ENCODE data around the gene KIF17. TPM values are rescaled to one million over a fixed set of nuclear protein-coding genes. Genes with fewer than 3 reads are reported as not detected.

Gene KIF17
- total RNA-seq, 1 donor from 2014 or later, result not detected

- H3K4me1 Mint-ChIP-seq, result peaks cover 14% of the 10 kb centered on the region
Measured at GRCh38 chr1:20731057-20731991, 13.5 kb upstream of the KIF17 start.

DNA sequence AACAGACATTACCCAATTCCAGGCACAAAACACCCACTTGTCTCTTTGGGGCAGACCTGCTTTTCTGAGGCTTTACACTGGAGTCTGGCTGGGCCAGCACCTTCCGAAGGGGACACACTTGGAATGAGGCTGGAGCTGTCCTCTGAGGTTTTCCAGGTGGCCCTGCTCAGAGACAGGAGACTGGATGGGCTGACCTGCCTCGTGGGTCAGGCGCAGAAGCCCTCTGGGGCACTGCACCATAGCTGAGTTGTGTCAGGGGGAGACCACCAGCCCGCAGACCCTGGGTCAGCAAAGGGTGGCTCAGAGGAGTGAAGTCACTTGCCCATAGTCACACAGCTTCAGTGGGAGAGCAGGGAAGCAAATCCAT, 12.9 kb upstream of the KIF17 start:
- Mint-ChIP-seq H3K4me1 (peaks cover 14% of the 10 kb centered on the region), H3K27me3 (peaks cover 37% of the 10 kb centered on the region), H3K27ac (no peak overlapping the region), H3K36me3 (ENCODE audit: low read depth) (no peaks in the 10 kb centered on the region), H3K9me3 (no peaks in the 10 kb centered on the region), H3K4me3 (peak overlapping the region; percentile 81)
- intact Hi-C loops (cut with micrococcal nuclease), result loop anchor here (10.0 kb wide), 1 partner anchor 564 kb away; the partner anchor contains the start of gene ECE1
- DNase-seq, result peak; percentile 56

More at GRCh38 chr1:20731057-20731991, 13.5 kb upstream of the KIF17 start:
- Mint-ChIP-seq H3K36me3 (ENCODE audit: low read depth) (no peaks in the 10 kb centered on the region), H3K4me3 (peak overlapping the region; percentile 81), H3K9me3 (no peaks in the 10 kb centered on the region), H3K27me3 (peaks cover 37% of the 10 kb centered on the region), H3K27ac (peak overlapping the region; percentile 66)
- intact Hi-C loops (cut with micrococcal nuclease), result loop anchor here (10.0 kb wide), 1 partner anchor 563 kb away; the partner anchor contains the start of gene ECE1
- peak; percentile 67 for DNase-seq

GRCh38 chr1:20729990-20730689, 12.3 kb upstream of the KIF17 start:
- no peak overlapping the region for H3K27ac Mint-ChIP-seq
- no peaks in the 10 kb centered on the region for H3K36me3 Mint-ChIP-seq (ENCODE audit: low read depth)
- H3K4me1 Mint-ChIP-seq, result peaks cover 14% of the 10 kb centered on the region
- H3K27me3 Mint-ChIP-seq, result peaks cover 37% of the 10 kb centered on the region
- peak overlapping the region; percentile 47 for H3K4me3 Mint-ChIP-seq
- no peak for DNase-seq
- H3K9me3 Mint-ChIP-seq, result no peaks in the 10 kb centered on the region
- intact Hi-C loops (cut with micrococcal nuclease), result loop anchor here (10.0 kb wide), 1 partner anchor 565 kb away; the partner anchor contains the start of gene ECE1

GRCh38 chr1:20729155-20729931, 11.5 kb upstream of the KIF17 start:
- DNase-seq, result no peak
- H3K27me3 Mint-ChIP-seq, result peaks cover 37% of the 10 kb centered on the region

GRCh38 chr1:20728371-20729154, 10.8 kb upstream of the KIF17 start:
- Mint-ChIP-seq H3K4me1 (peaks cover 14% of the 10 kb centered on the region), H3K27me3 (peaks cover 37% of the 10 kb centered on the region), H3K4me3 (no peak overlapping the region), H3K36me3 (ENCODE audit: low read depth) (no peaks in the 10 kb centered on the region), H3K27ac (no peak overlapping the region), H3K9me3 (no peaks in the 10 kb centered on the region)
- intact Hi-C loops (cut with micrococcal nuclease), result no loop called here
- no peak for DNase-seq

More at GRCh38 chr1:20729155-20729931, 11.5 kb upstream of the KIF17 start:
- intact Hi-C loops (cut with micrococcal nuclease), result no loop called here
- H3K27ac Mint-ChIP-seq, result no peak overlapping the region
- H3K4me3 Mint-ChIP-seq, result no peak overlapping the region
- H3K4me1 Mint-ChIP-seq, result peaks cover 14% of the 10 kb centered on the region
- H3K9me3 Mint-ChIP-seq, result no peaks in the 10 kb centered on the region
- no peaks in the 10 kb centered on the region for H3K36me3 Mint-ChIP-seq (ENCODE audit: low read depth)

- Mint-ChIP-seq H3K4me1 (peaks cover 8% of the 10 kb centered on the region), H3K4me3 (no peak overlapping the region), H3K27me3 (peaks cover 35% of the 10 kb centered on the region), H3K27ac (no peak overlapping the region), H3K36me3 (ENCODE audit: low read depth) (no peaks in the 10 kb centered on the region), H3K9me3 (no peaks in the 10 kb centered on the region)
- DNase-seq, result peak; percentile 53
- intact Hi-C loops (cut with micrococcal nuclease), result no loop called here
Measured at GRCh38 chr1:20727746-20728316, 10.0 kb upstream of the KIF17 start.

GRCh38 chr1:20726932-20727745, 9.3 kb upstream of the KIF17 start:
- no peak overlapping the region for H3K27ac Mint-ChIP-seq
- peaks cover 5% of the 10 kb centered on the region for H3K4me1 Mint-ChIP-seq
- DNase-seq, result no peak
- H3K36me3 Mint-ChIP-seq (ENCODE audit: low read depth), result no peaks in the 10 kb centered on the region
- H3K4me3 Mint-ChIP-seq, result no peak overlapping the region
- H3K27me3 Mint-ChIP-seq, result peaks cover 33% of the 10 kb centered on the region
- H3K9me3 Mint-ChIP-seq, result no peaks in the 10 kb centered on the region
- intact Hi-C loops (cut with micrococcal nuclease), result no loop called here

DNA sequence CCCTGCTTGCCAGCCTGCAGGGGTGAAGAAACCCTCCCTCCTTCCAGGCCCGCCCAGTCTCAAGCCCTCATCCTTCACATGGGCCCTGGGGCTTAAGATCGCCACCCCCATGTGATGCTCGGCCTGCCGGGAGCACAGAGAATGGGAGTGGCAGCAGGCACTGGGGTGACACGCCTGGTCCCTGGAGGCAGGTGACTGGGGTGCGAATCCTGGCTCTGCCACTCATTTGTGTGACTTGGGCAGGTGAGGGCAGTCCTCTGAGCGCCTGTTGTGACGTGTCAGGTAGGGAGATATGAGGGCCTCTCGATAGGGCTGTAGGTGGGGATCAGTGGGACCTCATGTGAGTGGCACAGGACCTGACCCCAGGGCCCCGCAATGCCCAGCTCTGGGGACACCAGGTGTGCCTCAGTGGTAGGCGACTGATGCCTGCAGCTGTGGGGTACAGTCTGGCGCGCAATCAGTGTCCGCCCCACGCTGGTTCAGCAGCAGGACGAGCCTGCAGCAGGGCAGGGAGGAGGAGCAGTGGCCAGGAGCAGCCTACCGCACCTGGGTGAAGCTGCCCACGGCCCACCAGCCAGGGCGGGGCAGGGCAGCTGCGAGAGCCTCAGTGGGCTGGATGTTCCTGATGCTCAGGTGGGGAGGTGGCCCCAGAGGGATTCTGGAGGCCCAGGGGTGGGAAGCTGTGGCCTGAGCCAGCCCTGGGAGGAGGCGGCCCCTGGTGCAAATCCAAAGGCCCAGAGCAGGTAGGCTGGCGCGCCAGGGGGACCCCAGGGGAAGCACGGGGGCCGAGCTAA, 8.5 kb upstream of the KIF17 start:
- Mint-ChIP-seq H3K9me3 (no peaks in the 10 kb centered on the region), H3K4me1 (peaks cover 4% of the 10 kb centered on the region), H3K36me3 (ENCODE audit: low read depth) (no peaks in the 10 kb centered on the region), H3K27me3 (peaks cover 32% of the 10 kb centered on the region), H3K27ac (no peak overlapping the region), H3K4me3 (no peak overlapping the region)
- intact Hi-C loops (cut with micrococcal nuclease), result no loop called here
- DNase-seq, result no peak

- H3K36me3 Mint-ChIP-seq (ENCODE audit: low read depth), result no peaks in the 10 kb centered on the region
- H3K4me3 Mint-ChIP-seq, result no peak overlapping the region
- H3K27ac Mint-ChIP-seq, result no peak overlapping the region
- H3K27me3 Mint-ChIP-seq, result peaks cover 27% of the 10 kb centered on the region
- intact Hi-C loops (cut with micrococcal nuclease), result no loop called here
- DNase-seq, result no peak
- peaks cover 3% of the 10 kb centered on the region for H3K4me1 Mint-ChIP-seq
- H3K9me3 Mint-ChIP-seq, result no peaks in the 10 kb centered on the region
Measured at GRCh38 chr1:20725189-20726117, 7.6 kb upstream of the KIF17 start.

DNA sequence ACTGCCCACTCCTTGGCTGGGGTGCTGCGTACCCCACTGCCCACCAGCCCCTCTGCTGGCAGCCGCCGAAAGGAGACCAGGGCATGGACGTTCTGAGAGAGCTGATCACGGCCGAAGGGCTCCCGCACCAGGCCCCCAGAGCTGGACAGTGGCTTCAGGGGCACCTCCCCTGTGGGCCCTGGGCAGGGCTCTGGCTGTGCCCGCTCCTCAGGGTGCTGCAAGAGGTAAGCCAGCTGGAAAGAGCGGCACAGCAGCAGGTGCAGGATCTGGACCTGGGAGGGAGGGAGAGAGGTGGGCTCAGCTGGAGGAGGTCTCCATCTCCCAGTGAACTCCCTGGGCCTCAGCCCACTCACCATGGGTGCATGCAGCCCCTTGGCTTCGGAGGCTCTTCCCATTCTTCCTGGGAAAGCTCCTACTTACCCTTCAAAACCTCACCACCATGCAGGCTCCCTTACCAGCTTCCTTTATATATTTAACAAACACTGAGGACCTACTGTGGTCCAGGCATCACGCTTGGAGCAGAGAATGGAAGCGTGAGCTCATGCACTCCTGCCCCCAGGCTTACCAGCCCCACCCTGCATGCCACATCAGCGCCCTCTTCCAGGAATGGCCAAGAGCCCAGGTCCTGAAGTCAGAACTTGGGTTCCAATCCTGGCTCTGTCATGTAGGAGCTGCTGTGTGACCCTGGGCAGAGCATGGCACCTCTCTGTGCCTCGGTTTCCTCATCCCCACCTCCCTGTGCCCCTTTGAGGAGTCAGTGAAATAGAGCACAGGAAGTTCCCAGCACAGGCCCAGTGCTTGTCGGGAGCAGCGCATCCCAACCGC, 6.8 kb upstream of the KIF17 start:
- Mint-ChIP-seq H3K4me3 (no peak overlapping the region), H3K27ac (no peak overlapping the region), H3K4me1 (no peaks in the 10 kb centered on the region), H3K27me3 (peaks cover 22% of the 10 kb centered on the region), H3K9me3 (no peaks in the 10 kb centered on the region), H3K36me3 (ENCODE audit: low read depth) (no peaks in the 10 kb centered on the region)
- DNase-seq, result no peak
- intact Hi-C loops (cut with micrococcal nuclease), result no loop called here
